HT1080 (cell line): ENCODE data around the gene KRTCAP2. TPM values are rescaled to one million over a fixed set of nuclear protein-coding genes. Genes with fewer than 3 reads are reported as not detected.

Source experiments
- DNase-seq: peaks from one replicate; pipeline ENCODE4 v3.0.0-alpha.2; 2015; ENCODE audit warnings: low read depth
- total RNA-seq: library from RNA; depleted of rRNA; stranded (reverse); fragments of >200 nt; shearing (Covaris generic); gene quantifications from 2 replicates; pipeline ENCODE4 v1.2.3, GENCODE V29; 2014

KRTCAP2 gene
- total RNA-seq, 1 experiment from 2014 or later = 170 TPM

GRCh38 chr1:155184835-155185782, 12.0 kb upstream of the KRTCAP2 start:
- DNase-seq = no peak

- DNase-seq = no peak
These were observed 11.3 kb upstream of the KRTCAP2 start for GRCh38 chr1:155184351-155184811.

GRCh38 chr1:155183775-155184221, 10.7 kb upstream of the KRTCAP2 start:
- no peak for DNase-seq

GRCh38 chr1:155182052-155182550, 9.0 kb upstream of the KRTCAP2 start:
- no peak for DNase-seq

GRCh38 chr1:155181371-155182051, 8.4 kb upstream of the KRTCAP2 start:
- DNase-seq = no peak

GRCh38 chr1:155179112-155180031, 6.3 kb upstream of the KRTCAP2 start:
- DNase-seq = no peak

GRCh38 chr1:155178441-155179111, 5.5 kb upstream of the KRTCAP2 start:
- DNase-seq = no peak

- DNase-seq = no peak
These were observed 4.8 kb upstream of the KRTCAP2 start for GRCh38 chr1:155177918-155178281.

GRCh38 chr1:155177192-155177917, 4.3 kb upstream of the KRTCAP2 start:
- DNase-seq = no peak

GRCh38 chr1:155176544-155177071, 3.5 kb upstream of the KRTCAP2 start:
- DNase-seq = peak; percentile 67

- DNase-seq = peak; percentile 10
These were observed 2.8 kb upstream of the KRTCAP2 start for GRCh38 chr1:155175927-155176371.

- DNase-seq = no peak
These were observed 2.3 kb upstream of the KRTCAP2 start for GRCh38 chr1:155175281-155175926.

GRCh38 chr1:155174324-155175280, 1.5 kb upstream of the KRTCAP2 start:
- DNase-seq = no peak

- peak; percentile 70 for DNase-seq
These were observed 597 bp upstream of the KRTCAP2 start, which contains the start of gene TRIM46 for GRCh38 chr1:155173478-155174323. Gene TRIM46, plus strand, starts transcription at chr1:155173849. Its CDS starts 118 bp downstream, at chr1:155173967.

- DNase-seq = no peak
These were observed 1.0 kb downstream of the KRTCAP2 start for GRCh38 chr1:155171836-155172731.

GRCh38 chr1:155170806-155171205, 2.3 kb downstream of the KRTCAP2 start:
- DNase-seq = no peak
